SK-N-SH treated with all-trans-retinoic acid at 6 μM for 48 hours (cell line): ENCODE measurements around the gene SSNA1.

Experiments
- ATAC-seq: fragments of 200-7000 bp; cut with Tn5 transposase; 3 replicates; pipeline ENCODE4 v1.9.1; 2020; ENCODE audit warnings: mild to moderate bottlenecking, moderate library complexity
- BACH2 ChIP-seq: fragments of 250-450 bp; sonication (Bioruptor Pico); IDR thresholded peaks from 2 replicates; pipeline ENCODE4 v1.9.0; 2021; ENCODE audit warnings: mild to moderate bottlenecking, borderline replicate concordance
- CSDC2 ChIP-seq: fragments of 250-450 bp; sonication (Bioruptor Pico); IDR thresholded peaks from 2 replicates; pipeline ENCODE4 v1.5.0; 2020; ENCODE audit warnings: mild to moderate bottlenecking, moderate library complexity
- ESRRG ChIP-seq: fragments of 250-450 bp; sonication (Bioruptor Pico); IDR thresholded peaks from 2 replicates; pipeline ENCODE4 v1.6.1; 2021; ENCODE audit warnings: mild to moderate bottlenecking
- GLIS3 ChIP-seq: fragments of 250-450 bp; sonication (Bioruptor Pico); IDR thresholded peaks from 2 replicates; pipeline ENCODE4 v1.5.0; 2020; ENCODE audit warnings: mild to moderate bottlenecking, moderate library complexity
- ISL1 ChIP-seq: fragments of 250-450 bp; sonication (Bioruptor Pico); IDR thresholded peaks from 2 replicates; pipeline ENCODE4 v2.1.2; 2022; ENCODE audit warnings: mild to moderate bottlenecking, moderate library complexity
- OSR1 ChIP-seq: fragments of 250-450 bp; sonication (Bioruptor Pico); IDR thresholded peaks from 2 replicates; pipeline ENCODE4 v1.8.0; 2022; ENCODE audit warnings: moderate library complexity, mild to moderate bottlenecking, inconsistent platforms
- PATZ1 ChIP-seq: fragments of 250-450 bp; sonication (Bioruptor Pico); IDR thresholded peaks from 2 replicates; pipeline ENCODE4 v1.8.0; 2020; ENCODE audit warnings: mild to moderate bottlenecking, moderate library complexity, borderline replicate concordance
- RARB ChIP-seq: fragments of 250-450 bp; sonication (Bioruptor Pico); IDR thresholded peaks from 2 replicates; pipeline ENCODE4 v1.8.0; 2021; ENCODE audit warnings: mild to moderate bottlenecking, moderate library complexity
- SNAI2 ChIP-seq: fragments of 250-450 bp; sonication (Bioruptor Pico); IDR thresholded peaks from 2 replicates; pipeline ENCODE4 v1.5.0; 2020; ENCODE audit warnings: mild to moderate bottlenecking, moderate library complexity
- TCF4 ChIP-seq: fragments of 250-450 bp; sonication (Bioruptor Pico); IDR thresholded peaks from 2 replicates; pipeline ENCODE4 v1.8.0; 2021; ENCODE audit warnings: mild to moderate bottlenecking, moderate library complexity, borderline replicate concordance
- TOX ChIP-seq: fragments of 250-450 bp; sonication (Bioruptor Pico); IDR thresholded peaks from 2 replicates; pipeline ENCODE4 v1.8.0; 2021; ENCODE audit warnings: mild to moderate bottlenecking, moderate library complexity, borderline replicate concordance
- TSHZ2 ChIP-seq: fragments of 250-450 bp; sonication (Bioruptor Pico); IDR thresholded peaks from 2 replicates; pipeline ENCODE4 v1.5.0; 2020; ENCODE audit warnings: mild to moderate bottlenecking, moderate library complexity
- ZC3H10 ChIP-seq: fragments of 250-450 bp; sonication (Bioruptor Pico); IDR thresholded peaks from 2 replicates; pipeline ENCODE4 v1.5.1; 2021; ENCODE audit warnings: mild to moderate bottlenecking, moderate library complexity
- ZFP3 ChIP-seq: fragments of 250-450 bp; sonication (Bioruptor Pico); IDR thresholded peaks from 2 replicates; pipeline ENCODE4 v1.5.0; 2020; ENCODE audit warnings: mild to moderate bottlenecking, moderate library complexity
- ZFP30 ChIP-seq: fragments of 450-650 bp; formaldehyde crosslinking; IDR thresholded peaks from 2 replicates; pipeline ENCODE4 v1.5.0; 2022; ENCODE audit warnings: mild to moderate bottlenecking, moderate library complexity
- ZNF565 ChIP-seq: fragments of 450-650 bp; formaldehyde crosslinking; conservative IDR thresholded peaks from 2 replicates; pipeline ENCODE4 v1.5.0; 2020; ENCODE audit warnings: low read depth, mild to moderate bottlenecking, moderate library complexity
- ZNF70 ChIP-seq: fragments of 450-650 bp; formaldehyde crosslinking; IDR thresholded peaks from 2 replicates; pipeline ENCODE4 v1.5.0; 2020; ENCODE audit warnings: mild to moderate bottlenecking, moderate library complexity
- ZNF8 ChIP-seq: fragments of 450-650 bp; formaldehyde crosslinking; IDR thresholded peaks from 2 replicates; pipeline ENCODE4 v1.5.0; 2020; ENCODE audit warnings: mild to moderate bottlenecking, moderate library complexity
- TF ChIP-seq, protein P1 (sequence below): fragments of 250-450 bp; sonication (Bioruptor Pico); IDR thresholded peaks from 2 replicates; pipeline ENCODE4 v1.5.1; 2020; ENCODE audit warnings: low read depth, mild to moderate bottlenecking, moderate library complexity
- TF ChIP-seq, protein P2 (sequence below): fragments of 250-450 bp; sonication (Bioruptor Pico); IDR thresholded peaks from 2 replicates; pipeline ENCODE4 v1.8.0; 2021; ENCODE audit warnings: low read depth, mild to moderate bottlenecking, moderate library complexity, borderline replicate concordance

Gene SSNA1

DNA sequence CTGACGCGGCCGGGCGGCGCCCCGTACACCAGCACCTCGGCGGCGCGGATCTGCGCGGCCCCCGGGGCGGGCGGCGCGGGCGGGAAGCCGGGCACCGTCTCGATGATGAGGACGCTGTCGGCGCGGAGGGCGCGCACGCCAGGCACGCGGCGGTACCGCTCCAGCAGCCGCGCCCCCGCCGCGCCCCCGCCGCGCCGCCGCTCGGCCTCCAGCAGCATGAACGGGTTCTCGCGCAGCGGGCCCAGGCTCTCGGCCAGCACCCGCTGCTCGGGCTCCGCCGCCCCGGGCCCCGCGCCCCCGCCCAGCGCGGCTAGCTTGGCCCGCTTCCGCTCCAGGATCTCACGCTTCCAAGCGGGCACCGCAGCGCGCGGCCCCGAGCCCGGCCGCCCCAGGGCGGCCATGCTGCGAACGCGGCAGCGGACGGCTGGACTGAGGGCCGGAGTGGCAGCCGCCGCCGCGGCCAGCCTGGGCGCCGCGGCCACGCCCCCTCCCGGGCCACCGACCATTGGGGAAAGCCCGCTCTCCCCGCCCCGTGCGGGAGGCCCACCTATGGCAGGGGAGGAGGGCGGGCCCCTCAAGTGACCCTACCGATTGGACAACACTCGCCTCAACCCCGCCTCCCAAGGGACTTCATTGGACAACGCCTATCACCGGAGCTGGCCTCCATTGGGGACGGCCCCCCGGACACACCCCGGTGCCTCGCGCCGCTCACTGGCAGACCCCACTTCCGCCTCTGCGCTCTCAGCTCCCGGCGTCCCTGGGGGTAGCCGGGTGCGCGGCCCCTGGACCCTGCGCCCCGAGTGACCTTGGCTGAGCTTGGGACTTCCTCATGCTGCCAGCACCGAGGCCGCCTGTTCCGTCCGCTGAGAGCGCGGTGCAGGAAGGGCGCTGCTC, 12.1 kb downstream of the SSNA1 start, which contains the start of gene TPRN:
TPRN (minus strand) TSS at position 431 of the 894 bp plus-strand sequence; CDS start at position 401, 30 bp downstream.
- peak; percentile 98 for ATAC-seq
- TF ChIP-seq TSHZ2 (CRISPR knock-in tag) (no peak), RARB (no peak), TCF4 (CRISPR knock-in tag) (no peak), GLIS3 (CRISPR knock-in tag) (no peak), ZFP3 (CRISPR knock-in tag) (no peak), CSDC2 (CRISPR knock-in tag) (no peak), ZNF8 (CRISPR knock-in tag) (no peak), SNAI2 (no peak), TOX (CRISPR knock-in tag) (no peak), BACH2 (CRISPR knock-in tag) (no peak), PATZ1 (no peak), ZFP30 (CRISPR knock-in tag) (no peak), OSR1 (CRISPR knock-in tag) (no peak), ZNF565 (CRISPR knock-in tag) (no peak), ISL1 (CRISPR knock-in tag) (no peak), ZC3H10 (CRISPR knock-in tag) (no peak), ESRRG (CRISPR knock-in tag) (no peak), ZNF70 (CRISPR knock-in tag) (no peak)
- TF ChIP-seq, protein P1, sequence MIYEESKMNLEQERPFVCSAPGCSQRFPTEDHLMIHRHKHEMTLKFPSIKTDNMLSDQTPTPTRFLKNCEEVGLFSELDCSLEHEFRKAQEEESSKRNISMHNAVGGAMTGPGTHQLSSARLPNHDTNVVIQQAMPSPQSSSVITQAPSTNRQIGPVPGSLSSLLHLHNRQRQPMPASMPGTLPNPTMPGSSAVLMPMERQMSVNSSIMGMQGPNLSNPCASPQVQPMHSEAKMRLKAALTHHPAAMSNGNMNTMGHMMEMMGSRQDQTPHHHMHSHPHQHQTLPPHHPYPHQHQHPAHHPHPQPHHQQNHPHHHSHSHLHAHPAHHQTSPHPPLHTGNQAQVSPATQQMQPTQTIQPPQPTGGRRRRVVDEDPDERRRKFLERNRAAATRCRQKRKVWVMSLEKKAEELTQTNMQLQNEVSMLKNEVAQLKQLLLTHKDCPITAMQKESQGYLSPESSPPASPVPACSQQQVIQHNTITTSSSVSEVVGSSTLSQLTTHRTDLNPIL (CRISPR knock-in tag), result no peak
- TF ChIP-seq, protein P2, sequence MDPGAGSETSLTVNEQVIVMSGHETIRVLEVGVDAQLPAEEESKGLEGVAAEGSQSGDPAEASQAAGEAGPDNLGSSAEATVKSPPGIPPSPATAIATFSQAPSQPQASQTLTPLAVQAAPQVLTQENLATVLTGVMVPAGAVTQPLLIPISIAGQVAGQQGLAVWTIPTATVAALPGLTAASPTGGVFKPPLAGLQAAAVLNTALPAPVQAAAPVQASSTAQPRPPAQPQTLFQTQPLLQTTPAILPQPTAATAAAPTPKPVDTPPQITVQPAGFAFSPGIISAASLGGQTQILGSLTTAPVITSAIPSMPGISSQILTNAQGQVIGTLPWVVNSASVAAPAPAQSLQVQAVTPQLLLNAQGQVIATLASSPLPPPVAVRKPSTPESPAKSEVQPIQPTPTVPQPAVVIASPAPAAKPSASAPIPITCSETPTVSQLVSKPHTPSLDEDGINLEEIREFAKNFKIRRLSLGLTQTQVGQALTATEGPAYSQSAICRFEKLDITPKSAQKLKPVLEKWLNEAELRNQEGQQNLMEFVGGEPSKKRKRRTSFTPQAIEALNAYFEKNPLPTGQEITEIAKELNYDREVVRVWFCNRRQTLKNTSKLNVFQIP (CRISPR knock-in tag), result no peak

DNA sequence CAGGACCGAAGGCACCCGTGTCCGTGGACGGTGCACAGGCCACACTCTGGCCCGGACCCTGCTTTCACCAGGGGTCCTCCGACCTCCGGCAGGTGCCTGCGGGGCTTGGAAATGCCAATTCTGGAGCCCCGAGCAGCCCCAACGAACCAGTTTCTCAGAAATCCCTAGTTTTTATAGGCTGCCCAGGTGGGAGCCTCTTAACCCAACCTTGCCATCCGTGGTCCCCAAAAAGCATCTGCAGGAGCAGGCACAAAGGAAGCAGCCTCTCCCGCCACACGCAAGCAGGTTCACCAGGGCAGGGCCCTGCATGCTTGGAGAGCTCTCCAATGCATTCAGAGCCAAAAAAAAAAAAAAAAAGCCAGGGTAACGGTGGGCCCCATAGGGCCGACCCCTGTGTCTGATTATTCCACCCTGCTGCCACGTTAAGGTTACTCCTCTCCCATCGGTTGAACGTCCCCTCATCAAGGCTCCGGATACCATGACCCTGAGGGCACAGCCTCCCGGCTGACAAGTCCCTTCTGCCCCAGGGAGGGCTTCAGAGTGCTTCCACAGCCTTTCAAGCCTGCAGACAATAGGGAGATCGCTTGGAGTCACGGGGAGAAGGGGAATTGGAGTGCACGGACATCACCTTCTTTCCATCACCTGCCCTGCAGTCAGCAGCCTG, 12.9 kb downstream of the SSNA1 start:
- TF ChIP-seq ZNF8 (CRISPR knock-in tag) (no peak), ISL1 (CRISPR knock-in tag) (no peak), TCF4 (CRISPR knock-in tag) (no peak), SNAI2 (no peak)
- TF ChIP-seq, protein P1 (CRISPR knock-in tag), result no peak
- no peak; the same call in 2 of the 3 replicates for ATAC-seq
